ENCODE measurements around the gene NHERF2.

The NHERF2 gene

DNA sequence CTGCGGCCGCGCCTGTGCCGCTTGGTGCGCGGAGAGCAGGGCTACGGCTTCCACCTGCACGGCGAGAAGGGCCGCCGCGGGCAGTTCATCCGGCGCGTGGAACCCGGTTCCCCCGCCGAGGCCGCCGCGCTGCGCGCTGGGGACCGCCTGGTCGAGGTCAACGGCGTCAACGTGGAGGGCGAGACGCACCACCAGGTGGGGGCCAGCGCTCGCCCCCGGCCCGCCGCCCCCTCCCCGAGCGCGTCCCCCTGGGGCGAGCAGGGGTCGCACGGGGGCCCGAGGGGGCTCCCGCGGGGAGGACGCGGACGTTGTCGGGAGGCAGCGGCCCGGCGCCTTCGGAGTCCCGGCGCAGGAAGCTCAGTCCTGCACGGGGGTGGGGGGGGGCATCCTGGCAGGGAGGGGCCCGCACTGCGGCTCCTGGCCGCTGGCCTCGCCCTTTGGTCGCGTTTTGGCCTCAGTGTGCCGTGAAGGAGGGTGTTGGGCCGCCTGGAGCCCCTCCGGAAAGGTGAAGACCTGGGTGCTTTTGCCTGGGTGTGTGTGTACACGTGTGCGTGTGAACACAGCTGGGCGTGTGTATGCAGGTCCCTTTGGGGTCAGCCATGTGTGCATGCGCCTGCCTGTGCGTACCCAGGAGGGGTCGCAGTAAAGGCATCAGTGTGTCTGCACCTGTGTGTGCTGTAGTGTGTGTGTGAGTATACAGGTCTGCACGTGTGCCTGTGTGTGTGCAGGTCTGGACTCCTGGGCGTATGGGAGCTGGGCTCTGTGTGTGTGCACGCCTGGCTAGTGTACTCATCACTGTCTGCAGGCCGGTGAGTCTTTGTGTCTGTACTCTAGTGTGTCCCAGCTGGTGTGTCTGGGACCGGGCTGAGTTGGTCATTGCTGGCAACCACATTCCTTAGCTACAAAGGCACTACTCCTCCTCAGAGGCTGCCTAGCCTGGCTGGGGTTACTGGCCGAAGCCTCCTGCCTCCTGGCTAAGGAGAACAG, 615 bp downstream of the NHERF2 start:
- no peak for TF ChIP-seq CTCF (IDR thresholded peaks at IDR 0.05; ENCODE audit: unreplicated experiment in 3 of 3)
- Mint-ChIP-seq H3K4me1 (peaks cover 29% of the 10 kb centered on the region), H3K36me3 (ENCODE audit: low read depth) (peaks cover 4% of the 10 kb centered on the region), H3K9me3 (no peaks in the 10 kb centered on the region), H3K27me3 (ENCODE audit: low read depth) (peaks cover 8% of the 10 kb centered on the region), H3K4me3 (peak overlapping the region; percentile 90 to 97 (median 94)), H3K27ac (peak overlapping the region; percentile 90 to 96 (median 92))

GRCh38 chr16:2028146-2028545, 1.4 kb downstream of the NHERF2 start:
- H3K4me3 Mint-ChIP-seq, result peak overlapping the region; percentile 90 to 97 (median 94)
- H3K36me3 Mint-ChIP-seq (ENCODE audit: low read depth), result peaks cover 4% of the 10 kb centered on the region
- H3K4me1 Mint-ChIP-seq, result peaks cover 20% of the 10 kb centered on the region
- H3K9me3 Mint-ChIP-seq, result no peaks in the 10 kb centered on the region
- peaks cover 3% of the 10 kb centered on the region for H3K27me3 Mint-ChIP-seq (ENCODE audit: low read depth)
- no peak for TF ChIP-seq CTCF (IDR thresholded peaks at IDR 0.05; ENCODE audit: unreplicated experiment in 3 of 3)
- H3K27ac Mint-ChIP-seq, result peak overlapping the region; percentile 46 to 92 (median 90)

DNA sequence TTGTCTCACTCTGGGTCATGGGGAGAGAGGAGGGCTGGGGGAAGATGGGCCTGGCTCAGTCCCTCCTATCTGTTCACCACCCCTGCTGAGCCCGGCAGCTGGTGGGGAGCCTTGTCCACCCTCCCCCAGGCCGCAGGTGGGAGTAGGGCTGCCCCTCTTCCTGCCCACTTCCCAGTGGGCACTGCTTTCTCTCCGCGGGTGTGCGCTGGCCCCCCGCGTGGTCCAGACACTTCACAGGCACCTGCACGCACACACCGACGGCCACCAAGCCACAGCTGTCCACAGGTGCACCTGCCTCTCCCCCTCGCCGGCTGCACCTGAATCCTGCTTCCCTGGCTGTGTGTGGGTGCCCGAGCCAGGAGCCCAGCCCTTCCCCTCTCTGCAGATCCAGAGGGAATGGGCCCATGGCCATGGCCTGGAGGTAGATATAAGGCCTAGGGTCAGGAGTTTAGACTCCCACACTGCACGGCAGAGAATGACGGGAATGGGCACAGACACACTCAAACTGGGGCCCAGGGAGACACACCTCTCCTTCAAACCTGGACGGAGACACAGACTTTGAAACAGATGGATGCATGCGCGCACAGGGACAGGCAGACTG, 2.0 kb downstream of the NHERF2 start:
- peak overlapping the region; percentile 90 to 97 (median 94) for H3K4me3 Mint-ChIP-seq

GRCh38 chr16:2029350-2029749, 2.6 kb downstream of the NHERF2 start:
- peak overlapping the region in 2 of 3 experiments; percentile 62 to 79 for H3K4me3 Mint-ChIP-seq
- H3K4me1 Mint-ChIP-seq, result peaks cover 16% of the 10 kb centered on the region
- H3K27ac Mint-ChIP-seq, result peak overlapping the region in 1 of 3 experiments; percentile 60
- TF ChIP-seq CTCF (IDR thresholded peaks at IDR 0.05; ENCODE audit: unreplicated experiment in 3 of 3), result no peak
- peaks cover 3% of the 10 kb centered on the region for H3K27me3 Mint-ChIP-seq (ENCODE audit: low read depth)
- no peaks in the 10 kb centered on the region for H3K9me3 Mint-ChIP-seq
- H3K36me3 Mint-ChIP-seq (ENCODE audit: low read depth), result peaks cover 4% of the 10 kb centered on the region

More for the DNA sequence above, 2.0 kb downstream of the NHERF2 start:
- H3K27me3 Mint-ChIP-seq (ENCODE audit: low read depth), result peaks cover 3% of the 10 kb centered on the region
- peaks cover 4% of the 10 kb centered on the region for H3K36me3 Mint-ChIP-seq (ENCODE audit: low read depth)
- no peak for TF ChIP-seq CTCF (IDR thresholded peaks at IDR 0.05; ENCODE audit: unreplicated experiment in 3 of 3)
- peak overlapping the region; percentile 57 to 90 (median 86) for H3K27ac Mint-ChIP-seq
- H3K9me3 Mint-ChIP-seq, result no peaks in the 10 kb centered on the region
- H3K4me1 Mint-ChIP-seq, result peaks cover 16% of the 10 kb centered on the region

GRCh38 chr16:2030036-2030435, 3.3 kb downstream of the NHERF2 start:
- Mint-ChIP-seq H3K27ac (peak overlapping the region in 1 of 3 experiments; percentile 42), H3K36me3 (ENCODE audit: low read depth) (peaks cover 4% of the 10 kb centered on the region), H3K4me3 (peak overlapping the region; percentile 62 to 79 (median 75)), H3K4me1 (peaks cover 18% of the 10 kb centered on the region), H3K27me3 (ENCODE audit: low read depth) (peaks cover 3% of the 10 kb centered on the region), H3K9me3 (no peaks in the 10 kb centered on the region)
- no peak for TF ChIP-seq CTCF (IDR thresholded peaks at IDR 0.05; ENCODE audit: unreplicated experiment in 3 of 3)
